GM23338 (cell line): Measurements from ENCODE around the gene PRDX3. TPM values are rescaled to one million over a fixed set of nuclear protein-coding genes. Genes with fewer than 3 reads are reported as not detected.

Experiments used
- ATAC-seq: fragments of 200-7000 bp; cut with Tn5 transposase; 3 replicates; pipeline ENCODE4 v1.9.1; 2020
- DNase-seq: peaks from one replicate; pipeline ENCODE4 v3.0.0-alpha.2; 2015; ENCODE audit warnings: low spot score
- H2AFZ ChIP-seq: fragments of 200-600 bp; sonication (generic); 2 replicates; pipeline ENCODE4 v1.8.0; 2016; ENCODE audit warnings: antibody characterized with exemption, mild to moderate bottlenecking, moderate library complexity
- H3F3A ChIP-seq: fragments of 200-600 bp; sonication (generic); replicated peaks from 2 replicates; pipeline ENCODE4 v1.8.0; 2017; ENCODE audit warnings: antibody characterized with exemption, mixed run types, low read depth
- H3K27ac ChIP-seq: fragments of 200-600 bp; sonication (generic); 2 replicates; pipeline ENCODE4 v1.6.1; 2016; ENCODE audit warnings: low read depth
- H3K27me3 ChIP-seq: fragments of 200-600 bp; sonication (generic); 2 replicates; pipeline ENCODE4 v1.8.0; 2016; ENCODE audit warnings: mild to moderate bottlenecking, mixed run types, moderate library complexity; ENCODE audit not compliant: insufficient read depth
- H3K36me3 ChIP-seq: fragments of 200-600 bp; sonication (generic); 2 replicates; pipeline ENCODE4 v1.8.0; 2016; ENCODE audit warnings: mild to moderate bottlenecking; ENCODE audit not compliant: insufficient read depth
- H3K4me1 ChIP-seq: fragments of 200-600 bp; sonication (generic); 2 replicates; pipeline ENCODE4 v1.8.0; 2016; ENCODE audit warnings: mild to moderate bottlenecking, moderate library complexity; ENCODE audit not compliant: insufficient read depth
- H3K4me2 ChIP-seq: fragments of 200-600 bp; sonication (generic); 2 replicates; pipeline ENCODE4 v1.7.1; 2017; ENCODE audit warnings: mixed run types
- H3K4me3 ChIP-seq: fragments of 200-600 bp; sonication (generic); 2 replicates; pipeline ENCODE4 v1.6.1; 2016; ENCODE audit warnings: mixed run types
- H3K79me2 ChIP-seq: fragments of 200-600 bp; sonication (generic); replicated peaks from 2 replicates; pipeline ENCODE4 v1.8.0; 2017; ENCODE audit warnings: mild to moderate bottlenecking; ENCODE audit not compliant: insufficient read depth
- H3K9me2 ChIP-seq: fragments of 200-600 bp; sonication (generic); 2 replicates; pipeline ENCODE4 v1.8.0; 2017; ENCODE audit not compliant: insufficient read depth
- H4K20me1 ChIP-seq: fragments of 200-600 bp; sonication (generic); replicated peaks from 2 replicates; pipeline ENCODE4 v1.8.0; 2017; ENCODE audit warnings: mild to moderate bottlenecking; ENCODE audit not compliant: insufficient read depth
- H3K27ac Mint-ChIP-seq: 2 replicates; pipeline ENCODE4 v1.8.0; 2020; ENCODE audit warnings: inconsistent platforms, mild to moderate bottlenecking, moderate library complexity, mixed read lengths
- H3K27me3 Mint-ChIP-seq: 3 replicates; pipeline ENCODE4 v1.8.0; 2022; ENCODE audit warnings: low read depth, mild to moderate bottlenecking, moderate library complexity, mixed read lengths, inconsistent platforms; ENCODE audit not compliant: insufficient read depth, poor library complexity
- H3K36me3 Mint-ChIP-seq: 3 replicates; pipeline ENCODE4 v1.8.0; 2021; ENCODE audit warnings: low read depth, mild to moderate bottlenecking, inconsistent platforms, moderate library complexity, mixed read lengths
- H3K4me1 Mint-ChIP-seq: 3 replicates; pipeline ENCODE4 v1.8.0; 2020; ENCODE audit warnings: mild to moderate bottlenecking, inconsistent platforms, mixed read lengths
- H3K4me3 Mint-ChIP-seq: 3 replicates; pipeline ENCODE4 v1.8.0; 2021; ENCODE audit warnings: moderate library complexity, mild to moderate bottlenecking, inconsistent platforms, mixed read lengths
- H3K9me3 Mint-ChIP-seq: 3 replicates; pipeline ENCODE4 v1.8.0; 2020; ENCODE audit warnings: moderate library complexity, mild to moderate bottlenecking, inconsistent platforms, mixed read lengths
- CTCF ChIP-seq, 2 experiments: fragments of 200-600 bp in 1 of 2; sonication (generic) in 1 of 2; conservative IDR thresholded peaks; 2 replicates each; pipeline versions ENCODE4 v1.5.1 to v1.6.1; 2016 to 2017; ENCODE audit warnings: antibody characterized with exemption in 2 of 2, low read depth in 2 of 2, mild to moderate bottlenecking in 2 of 2, moderate library complexity in 1 of 2
- EZH2 ChIP-seq: fragments of 200-600 bp; sonication (generic); IDR thresholded peaks from one replicate; pipeline ENCODE4 v1.8.0; 2017; ENCODE audit warnings: antibody characterized with exemption, mild to moderate bottlenecking, low read depth; ENCODE audit not compliant: unreplicated experiment
- EZH2phosphoT487 ChIP-seq: fragments of 200-600 bp; sonication (generic); IDR thresholded peaks from one replicate; pipeline ENCODE4 v1.8.1; 2018; ENCODE audit warnings: antibody characterized with exemption; ENCODE audit not compliant: unreplicated experiment
- JUNB ChIP-seq: IDR thresholded peaks from one replicate; pipeline ENCODE4 v1.6.1; 2016; ENCODE audit warnings: antibody characterized with exemption; ENCODE audit not compliant: unreplicated experiment
- POLR2AphosphoS5 ChIP-seq: IDR thresholded peaks from 2 replicates; pipeline ENCODE4 v1.6.1; 2016; ENCODE audit warnings: antibody characterized with exemption, low read depth
- REST ChIP-seq: IDR thresholded peaks from one replicate; pipeline ENCODE4 v1.6.1; 2018; ENCODE audit warnings: antibody characterized with exemption; ENCODE audit not compliant: unreplicated experiment
- STAT1 ChIP-seq: IDR thresholded peaks from one replicate; pipeline ENCODE4 v1.6.1; 2016; ENCODE audit warnings: antibody characterized with exemption; ENCODE audit not compliant: unreplicated experiment
- ZNF462 ChIP-seq: fragments of 250-450 bp; sonication (Bioruptor Pico); IDR thresholded peaks from 2 replicates; pipeline ENCODE4 v1.5.0; 2020; ENCODE audit warnings: mild to moderate bottlenecking, moderate library complexity
- polyA plus RNA-seq: library from polyadenylated mRNA; unstranded; fragments of >200 nt; fragmentation: Nextera tagmentation; extraction: Ambion mirVana; gene quantifications from 2 replicates; pipeline ENCODE4 v1.2.1, GENCODE V29; 2016
- total RNA-seq: library from RNA; depleted of rRNA; stranded (reverse); fragments of >200 nt; shearing (Covaris generic); gene quantifications from 2 replicates; pipeline ENCODE4 v1.2.3, GENCODE V29; 2014

PRDX3 gene
- total and polyA plus RNA-seq, 2 experiments from 2014 or later: 275 to 285 TPM

GRCh38 chr10:119217991-119218490, 39.4 kb upstream of the PRDX3 start:
- TF ChIP-seq REST: no peak
- TF ChIP-seq CTCF (conservative IDR thresholded peaks at IDR 0.05; ENCODE audit: low read depth in 2 of 2): no peak
- no peak for TF ChIP-seq JUNB
- TF ChIP-seq ZNF462: no peak
- no peak for TF ChIP-seq EZH2phosphoT487
- no peak for TF ChIP-seq POLR2AphosphoS5
- TF ChIP-seq STAT1: no peak
- TF ChIP-seq EZH2: no peak
- Mint-ChIP-seq H3K27ac (no peak overlapping the region), H3K9me3 (no peaks in the 10 kb centered on the region), H3K27me3 (peaks cover 10% of the 10 kb centered on the region), H3K4me1 (peaks cover 36% of the 10 kb centered on the region), H3K4me3 (no peak overlapping the region), H3K36me3 (no peaks in the 10 kb centered on the region)
- Histone ChIP-seq H3K9me2 (no peaks in the 10 kb centered on the region), H3K27me3 (no peaks in the 10 kb centered on the region), H3K27ac (no peak overlapping the region), H3K79me2 (no peaks in the 10 kb centered on the region), H3K4me3 (no peak overlapping the region), H2AFZ (no peak overlapping the region), H3K4me1 (peaks cover 14% of the 10 kb centered on the region), H3F3A (0 out of 2 replicates have a peak, but pooled peaks cover 3% of the 10 kb centered on the region), H3K4me2 (no peak overlapping the region), H3K36me3 (no peaks in the 10 kb centered on the region), H4K20me1 (no peaks in the 10 kb centered on the region)
- DNase-seq (no peak), ATAC-seq (no peak)
